H9 (cell line): ENCODE data around the gene RILP. TPM values are rescaled to one million over a fixed set of nuclear protein-coding genes. Genes with fewer than 3 reads are reported as not detected.

Source experiments
- DNase-seq: peaks from one replicate; pipeline ENCODE4 v3.0.0-alpha.2; 2017
- H2AFZ ChIP-seq: one replicate; pipeline ENCODE4 v1.6.1; 2013; ENCODE audit warnings: mild to moderate bottlenecking, low read length, control low read depth, moderate library complexity
- H2AK5ac ChIP-seq: 2 replicates; pipeline ENCODE4 v1.6.1; 2013; ENCODE audit warnings: low read length, control low read depth, mixed read lengths; ENCODE audit not compliant: insufficient read length
- H2BK120ac ChIP-seq: one replicate; pipeline ENCODE4 v1.6.1; 2013; ENCODE audit warnings: low read depth, mild to moderate bottlenecking, low read length, control low read depth, inconsistent platforms; ENCODE audit not compliant: poor library complexity, severe bottlenecking
- H2BK12ac ChIP-seq: 2 replicates; pipeline ENCODE4 v1.6.1; 2013; ENCODE audit warnings: low read length, control low read depth, mixed read lengths, low read depth; ENCODE audit not compliant: insufficient read length
- H2BK15ac ChIP-seq: 2 replicates; pipeline ENCODE4 v1.6.1; 2013; ENCODE audit warnings: low read depth, low read length, control low read depth
- H2BK20ac ChIP-seq: one replicate; pipeline ENCODE4 v1.6.1; 2013; ENCODE audit warnings: low read depth, mild to moderate bottlenecking, low read length, control low read depth, inconsistent platforms; ENCODE audit not compliant: poor library complexity, severe bottlenecking
- H2BK5ac ChIP-seq: 2 replicates; pipeline ENCODE4 v1.6.1; 2013; ENCODE audit warnings: low read length, control low read depth, mixed read lengths; ENCODE audit not compliant: insufficient read length
- H3K14ac ChIP-seq: 2 replicates; pipeline ENCODE4 v1.6.1; 2013; ENCODE audit warnings: low read length, control low read depth; ENCODE audit not compliant: insufficient read depth
- H3K18ac ChIP-seq: 2 replicates; pipeline ENCODE4 v1.6.1; 2013; ENCODE audit warnings: low read depth, mild to moderate bottlenecking, mixed read lengths, low read length, control low read depth; ENCODE audit not compliant: insufficient read length
- H3K23ac ChIP-seq: 2 replicates; pipeline ENCODE4 v1.6.1; 2013; ENCODE audit warnings: low read length, control low read depth, mixed read lengths, low read depth; ENCODE audit not compliant: insufficient read length
- H3K23me2 ChIP-seq: 2 replicates; pipeline ENCODE4 v1.6.1; 2013; ENCODE audit warnings: low read depth, mild to moderate bottlenecking, mixed read lengths, low read length, control low read depth; ENCODE audit not compliant: insufficient read length, poor library complexity, severe bottlenecking
- H3K27ac ChIP-seq: 2 replicates; pipeline ENCODE4 v1.5.1; 2013; ENCODE audit warnings: low read length, control low read depth, mixed read lengths, low read depth; ENCODE audit not compliant: insufficient read length
- H3K27me3 ChIP-seq: 2 replicates; pipeline ENCODE4 v1.6.1; 2013; ENCODE audit warnings: low read length, control low read depth, inconsistent platforms; ENCODE audit not compliant: insufficient read depth
- H3K4ac ChIP-seq: 2 replicates; pipeline ENCODE4 v1.6.1; 2013; ENCODE audit warnings: low read depth, mild to moderate bottlenecking, control low read depth, inconsistent platforms, low read length, moderate library complexity
- H3K4me1 ChIP-seq: 2 replicates; pipeline ENCODE4 v1.6.1; 2013; ENCODE audit warnings: low read length, control low read depth, inconsistent platforms; ENCODE audit not compliant: insufficient read depth
- H3K4me2 ChIP-seq: 2 replicates; pipeline ENCODE4 v1.6.1; 2013; ENCODE audit warnings: low read length, control low read depth, mixed read lengths; ENCODE audit not compliant: insufficient read length, insufficient read depth
- H3K56ac ChIP-seq: 2 replicates; pipeline ENCODE4 v1.6.1; 2013; ENCODE audit warnings: low read depth, mild to moderate bottlenecking, mixed read lengths, low read length, control low read depth; ENCODE audit not compliant: insufficient read length
- H3K79me1 ChIP-seq: 2 replicates; pipeline ENCODE4 v1.6.1; 2013; ENCODE audit warnings: low read depth, mild to moderate bottlenecking, moderate library complexity, low read length, control low read depth, inconsistent platforms; ENCODE audit not compliant: insufficient read depth, poor library complexity, severe bottlenecking
- H3K79me2 ChIP-seq: 2 replicates; pipeline ENCODE4 v1.6.1; 2013; ENCODE audit warnings: low read length, control low read depth, inconsistent platforms; ENCODE audit not compliant: insufficient read depth
- H3K9ac ChIP-seq: 2 replicates; pipeline ENCODE4 v1.6.1; 2013; ENCODE audit warnings: low read length, control low read depth, mixed read lengths; ENCODE audit not compliant: insufficient read length; ENCODE audit errors: extremely low read depth
- H3K9me3 ChIP-seq: one replicate; pipeline ENCODE4 v1.6.1; 2013; ENCODE audit warnings: low read depth, low read length, inconsistent platforms; ENCODE audit not compliant: control insufficient read depth
- H3T11ph ChIP-seq: one replicate; pipeline ENCODE4 v1.6.1; 2013; ENCODE audit warnings: mild to moderate bottlenecking, low read length, control low read depth, inconsistent platforms
- H4K20me1 ChIP-seq: one replicate; pipeline ENCODE4 v1.6.1; 2013; ENCODE audit not compliant: control insufficient read depth, insufficient read length, insufficient read depth
- H4K5ac ChIP-seq: 2 replicates; pipeline ENCODE4 v1.6.1; 2013; ENCODE audit warnings: low read depth, mild to moderate bottlenecking, mixed read lengths, low read length, control low read depth; ENCODE audit not compliant: insufficient read length
- H4K8ac ChIP-seq: replicated peaks from 2 replicates; pipeline ENCODE4 v1.6.1; 2013; ENCODE audit warnings: low read length, control low read depth, mixed read lengths, low read depth; ENCODE audit not compliant: insufficient read length
- H4K91ac ChIP-seq: 2 replicates; pipeline ENCODE4 v1.6.1; 2013; ENCODE audit warnings: low read depth, mild to moderate bottlenecking, moderate library complexity, mixed read lengths, low read length, control low read depth; ENCODE audit not compliant: insufficient read length
- H3K27ac Mint-ChIP-seq, 3 experiments: 2 replicates in 2 of 3; 3 replicates in 1 of 3; pipeline ENCODE4 v1.8.0; 2020 to 2021; ENCODE audit warnings: mixed read lengths in 3 of 3, mild to moderate bottlenecking in 1 of 3, moderate library complexity in 1 of 3
- H3K27me3 Mint-ChIP-seq: 2 replicates; pipeline ENCODE4 v1.8.0; 2021; ENCODE audit warnings: low read depth, mild to moderate bottlenecking, moderate library complexity, mixed read lengths
- H3K36me3 Mint-ChIP-seq, 3 experiments: 2 replicates in 2 of 3; 3 replicates in 1 of 3; pipeline ENCODE4 v1.8.0; 2020 to 2021; ENCODE audit warnings: low read depth in 3 of 3, mixed read lengths in 3 of 3; ENCODE audit not compliant: insufficient read depth in 1 of 3
- H3K4me1 Mint-ChIP-seq, 2 experiments: 2 replicates each; pipeline ENCODE4 v1.8.0; 2020; ENCODE audit warnings: mixed read lengths in 2 of 2
- H3K4me3 Mint-ChIP-seq, 2 experiments: 2 replicates in 1 of 2; 3 replicates in 1 of 2; pipeline ENCODE4 v1.8.0; 2020 to 2021; ENCODE audit warnings: mild to moderate bottlenecking in 2 of 2, mixed read lengths in 2 of 2, moderate library complexity in 1 of 2
- H3K9me3 Mint-ChIP-seq, 2 experiments: 2 replicates in 1 of 2; 3 replicates in 1 of 2; pipeline ENCODE4 v1.8.0; 2020; ENCODE audit warnings: mild to moderate bottlenecking in 2 of 2, mixed read lengths in 2 of 2, moderate library complexity in 1 of 2
- CTCF ChIP-seq: fragments of 200-600 bp; sonication (generic); conservative IDR thresholded peaks from 3 replicates; pipeline ENCODE4 v1.8.0; 2021; ENCODE audit warnings: antibody characterized with exemption, mild to moderate bottlenecking
- WGBS: extraction: QIAGEN DNeasy Blood & Tissue Kit; methylation state at CpG from one replicate; pipeline ENCODE4 v1.1.7; 2013; ENCODE audit warnings: missing lambda C conversion rate, low lambda C conversion rate, mixed read lengths; ENCODE audit not compliant: insufficient read length; ENCODE audit errors: extremely low coverage; 5-methylcytosine and 5-hydroxymethylcytosine counted together
- total RNA-seq: library from RNA; stranded (reverse); gene quantifications from 2 replicates; pipeline ENCODE4 v1.2.1, GENCODE V29; 2021

The RILP gene
- total RNA-seq, 1 experiment from 2014 or later: 5.4 TPM

GRCh38 chr17:1598399-1599095, 51.1 kb downstream of the RILP start:
- no peaks in the 10 kb centered on the region for H3K27me3 Mint-ChIP-seq
- H4K20me1 ChIP-seq: no peaks in the 10 kb centered on the region
- TF ChIP-seq CTCF: no peak

More at GRCh38 chr17:1598399-1599095, 51.1 kb downstream of the RILP start:
- Histone ChIP-seq H3K9me3 (no peaks in the 10 kb centered on the region), H2BK20ac (no peak overlapping the region), H3K56ac (no peak overlapping the region), H3K14ac (no peak overlapping the region), H3K79me2 (no peaks in the 10 kb centered on the region), H3K27me3 (no peaks in the 10 kb centered on the region), H3K4ac (no peak overlapping the region), H3K23ac (no peak overlapping the region), H3K9ac (no peak overlapping the region), H3K23me2 (no peaks in the 10 kb centered on the region), H3T11ph (no peak overlapping the region), H3K18ac (no peak overlapping the region), H2BK15ac (no peak overlapping the region), H3K27ac (no peak overlapping the region), H2BK12ac (no peak overlapping the region), H4K5ac (no peak overlapping the region), H4K91ac (no peak overlapping the region), H3K4me1 (no peaks in the 10 kb centered on the region), H4K8ac (no peak overlapping the region), H2AFZ (no peak overlapping the region), H2AK5ac (no peak overlapping the region), H3K79me1 (no peaks in the 10 kb centered on the region), H2BK120ac (no peak overlapping the region), H3K4me2 (no peak overlapping the region), H2BK5ac (no peak overlapping the region)
- H3K4me3 Mint-ChIP-seq: no peak overlapping the region
- H3K9me3 Mint-ChIP-seq: peaks cover 8 to 9% of the 10 kb centered on the region in 2 experiments
- no CpG with 5 or more reads among the region's 8 CpGs for WGBS
- H3K4me1 Mint-ChIP-seq: no peaks in the 10 kb centered on the region
- no peak for DNase-seq
- H3K36me3 Mint-ChIP-seq: peaks cover 10 to 15% (median 13%) of the 10 kb centered on the region in 3 experiments
- H3K27ac Mint-ChIP-seq: no peak overlapping the region; a peak in 1 of 7 replicates
